ENCODE results near the gene MEI1. TPM values are rescaled to one million over a fixed set of nuclear protein-coding genes. Genes with fewer than 3 reads are reported as not detected.

Gene MEI1
- total RNA-seq, 1 donor from 2014 or later = 0.64 TPM

- peak within 1 kb of the TSS; percentile 94 for H2AFZ ChIP-seq (ENCODE audit: low read depth, low read length)
- H3K36me3 ChIP-seq (ENCODE audit: insufficient read depth, low read length) = no peaks in the 10 kb centered on the region
- peak; percentile 58 for DNase-seq (ENCODE audit: low read depth)
- H3K9me3 ChIP-seq (ENCODE audit: insufficient read depth, low read depth, low read length) = no peaks in the 10 kb centered on the region
- H3K4me2 ChIP-seq (ENCODE audit: low read length) = peak within 1 kb of the TSS; percentile 97
- peaks cover 9% of the 10 kb centered on the region for H4K20me1 ChIP-seq (ENCODE audit: insufficient read depth, low read length)
- H3K9ac ChIP-seq (ENCODE audit: low read length) = peak within 1 kb of the TSS; percentile 84
- H3K79me2 ChIP-seq (ENCODE audit: insufficient read depth, low read length) = peaks cover 22% of the 10 kb centered on the region
- H3K9me3 Mint-ChIP-seq (ENCODE audit: unreplicated experiment) = no peaks in the 10 kb centered on the region
- H3K27me3 Mint-ChIP-seq (ENCODE audit: low read depth, unreplicated experiment) = no peaks in the 10 kb centered on the region
- TF ChIP-seq EZH2 (IDR thresholded peaks at IDR 0.05; ENCODE audit: insufficient read depth, low read length) = no peak
- TF ChIP-seq, protein P1, sequence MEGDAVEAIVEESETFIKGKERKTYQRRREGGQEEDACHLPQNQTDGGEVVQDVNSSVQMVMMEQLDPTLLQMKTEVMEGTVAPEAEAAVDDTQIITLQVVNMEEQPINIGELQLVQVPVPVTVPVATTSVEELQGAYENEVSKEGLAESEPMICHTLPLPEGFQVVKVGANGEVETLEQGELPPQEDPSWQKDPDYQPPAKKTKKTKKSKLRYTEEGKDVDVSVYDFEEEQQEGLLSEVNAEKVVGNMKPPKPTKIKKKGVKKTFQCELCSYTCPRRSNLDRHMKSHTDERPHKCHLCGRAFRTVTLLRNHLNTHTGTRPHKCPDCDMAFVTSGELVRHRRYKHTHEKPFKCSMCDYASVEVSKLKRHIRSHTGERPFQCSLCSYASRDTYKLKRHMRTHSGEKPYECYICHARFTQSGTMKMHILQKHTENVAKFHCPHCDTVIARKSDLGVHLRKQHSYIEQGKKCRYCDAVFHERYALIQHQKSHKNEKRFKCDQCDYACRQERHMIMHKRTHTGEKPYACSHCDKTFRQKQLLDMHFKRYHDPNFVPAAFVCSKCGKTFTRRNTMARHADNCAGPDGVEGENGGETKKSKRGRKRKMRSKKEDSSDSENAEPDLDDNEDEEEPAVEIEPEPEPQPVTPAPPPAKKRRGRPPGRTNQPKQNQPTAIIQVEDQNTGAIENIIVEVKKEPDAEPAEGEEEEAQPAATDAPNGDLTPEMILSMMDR (IDR thresholded peaks at IDR 0.05; ENCODE audit: insufficient read depth, low read depth, low read length) = no peak
- no peaks in the 10 kb centered on the region for H3K36me3 Mint-ChIP-seq (ENCODE audit: low read depth, unreplicated experiment)
- peaks cover 12% of the 10 kb centered on the region for H3K4me1 Mint-ChIP-seq (ENCODE audit: low read depth, unreplicated experiment)
- peaks cover 15% of the 10 kb centered on the region for H3K4me1 ChIP-seq (ENCODE audit: insufficient read depth, low read length)
- peak within 1 kb of the TSS; percentile 92 for H3K4me3 Mint-ChIP-seq (ENCODE audit: unreplicated experiment)
- peak within 1 kb of the TSS; percentile 55 for H3K27ac Mint-ChIP-seq (ENCODE audit: unreplicated experiment)
- no peaks in the 10 kb centered on the region for H3K27me3 ChIP-seq (ENCODE audit: insufficient read depth, low read length)
- H3K4me3 ChIP-seq (ENCODE audit: insufficient read depth, low read depth, low read length) = peak within 1 kb of the TSS; percentile 85
- FAIRE-seq = no peak
- H3K27ac ChIP-seq (ENCODE audit: low read depth, low read length) = peak within 1 kb of the TSS; percentile 63
Measured at GRCh38 chr22:41800348-41801146, 101.2 kb downstream of the MEI1 start, which contains the start of gene CCDC134. Gene CCDC134 (plus strand): TSS chr22:41800679. CDS start chr22:41808891, 8,212 bp downstream.

- H3K9me3 Mint-ChIP-seq (ENCODE audit: unreplicated experiment) = no peaks in the 10 kb centered on the region
- TF ChIP-seq EZH2 (IDR thresholded peaks at IDR 0.05; ENCODE audit: insufficient read depth, low read length) = no peak
- TF ChIP-seq, protein P1 (IDR thresholded peaks at IDR 0.05; ENCODE audit: insufficient read depth, low read depth, low read length) = no peak
- H3K79me2 ChIP-seq (ENCODE audit: insufficient read depth, low read length) = peaks cover 23% of the 10 kb centered on the region
- peak overlapping the region; percentile 84 for H3K9ac ChIP-seq (ENCODE audit: low read length)
- no peaks in the 10 kb centered on the region for H3K27me3 Mint-ChIP-seq (ENCODE audit: low read depth, unreplicated experiment)
- H3K4me3 ChIP-seq (ENCODE audit: insufficient read depth, low read depth, low read length) = peak overlapping the region; percentile 85
- FAIRE-seq (no peak), DNase-seq (ENCODE audit: low read depth) (no peak)
- H3K4me1 ChIP-seq (ENCODE audit: insufficient read depth, low read length) = peaks cover 15% of the 10 kb centered on the region
- H3K36me3 Mint-ChIP-seq (ENCODE audit: low read depth, unreplicated experiment) = no peaks in the 10 kb centered on the region
- H3K9me3 ChIP-seq (ENCODE audit: insufficient read depth, low read depth, low read length) = no peaks in the 10 kb centered on the region
- peaks cover 12% of the 10 kb centered on the region for H3K4me1 Mint-ChIP-seq (ENCODE audit: low read depth, unreplicated experiment)
- peaks cover 9% of the 10 kb centered on the region for H4K20me1 ChIP-seq (ENCODE audit: insufficient read depth, low read length)
- H3K4me3 Mint-ChIP-seq (ENCODE audit: unreplicated experiment) = peak overlapping the region; percentile 92
- H3K27ac ChIP-seq (ENCODE audit: low read depth, low read length) = peak overlapping the region; percentile 15
- H3K27me3 ChIP-seq (ENCODE audit: insufficient read depth, low read length) = no peaks in the 10 kb centered on the region
- H2AFZ ChIP-seq (ENCODE audit: low read depth, low read length) = peak overlapping the region; percentile 94
- H3K36me3 ChIP-seq (ENCODE audit: insufficient read depth, low read length) = no peaks in the 10 kb centered on the region
- no peak overlapping the region for H3K27ac Mint-ChIP-seq (ENCODE audit: unreplicated experiment)
- H3K4me2 ChIP-seq (ENCODE audit: low read length) = peak overlapping the region; percentile 97
Measured at GRCh38 chr22:41801147-41801819, 102.0 kb downstream of the MEI1 start.
